GM18520 (cell line): Measurements from ENCODE around the gene ATOSB.

Experiments
- ATAC-seq: cut with Tn5 transposase; IDR thresholded peaks from one replicate; pipeline ENCODE4 v1.9.1; 2021; ENCODE audit not compliant: unreplicated experiment

The ATOSB gene

DNA sequence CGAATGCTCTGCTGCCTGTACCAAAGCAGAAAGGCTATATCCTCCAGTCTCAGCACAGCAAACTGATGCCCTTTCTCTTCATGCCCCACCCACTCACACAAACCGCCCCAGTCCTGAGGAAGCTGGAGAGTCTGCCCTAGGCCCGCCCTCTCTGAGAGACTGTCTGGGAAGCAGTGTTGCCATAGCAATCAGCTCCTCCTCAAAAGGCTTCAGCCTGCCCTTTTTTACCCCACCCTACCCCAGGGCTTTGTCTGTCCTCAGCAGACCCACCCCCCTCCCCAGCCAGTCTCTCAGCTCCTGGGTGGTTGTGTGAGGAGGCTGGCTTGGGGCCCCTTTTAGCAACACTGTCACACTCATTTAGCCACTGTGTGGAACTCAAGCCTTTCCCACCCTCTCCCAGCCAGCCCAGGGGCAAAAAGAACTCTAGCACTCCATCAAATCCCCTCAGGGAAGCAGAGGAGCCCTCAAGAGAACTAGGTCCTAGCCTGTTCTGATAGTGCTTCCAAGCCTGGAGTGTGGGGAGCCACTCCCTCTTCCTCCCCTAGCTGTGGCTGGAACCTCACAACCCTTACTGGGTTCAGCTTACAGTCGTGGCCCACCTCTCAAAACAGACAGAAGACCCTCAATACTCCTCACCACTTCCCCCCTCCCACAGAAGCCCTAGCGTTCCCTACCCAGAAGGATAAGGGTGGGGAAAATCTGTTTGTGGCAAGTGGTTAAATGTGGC, 1.4 kb downstream of the ATOSB start:
- no peak for ATAC-seq

DNA sequence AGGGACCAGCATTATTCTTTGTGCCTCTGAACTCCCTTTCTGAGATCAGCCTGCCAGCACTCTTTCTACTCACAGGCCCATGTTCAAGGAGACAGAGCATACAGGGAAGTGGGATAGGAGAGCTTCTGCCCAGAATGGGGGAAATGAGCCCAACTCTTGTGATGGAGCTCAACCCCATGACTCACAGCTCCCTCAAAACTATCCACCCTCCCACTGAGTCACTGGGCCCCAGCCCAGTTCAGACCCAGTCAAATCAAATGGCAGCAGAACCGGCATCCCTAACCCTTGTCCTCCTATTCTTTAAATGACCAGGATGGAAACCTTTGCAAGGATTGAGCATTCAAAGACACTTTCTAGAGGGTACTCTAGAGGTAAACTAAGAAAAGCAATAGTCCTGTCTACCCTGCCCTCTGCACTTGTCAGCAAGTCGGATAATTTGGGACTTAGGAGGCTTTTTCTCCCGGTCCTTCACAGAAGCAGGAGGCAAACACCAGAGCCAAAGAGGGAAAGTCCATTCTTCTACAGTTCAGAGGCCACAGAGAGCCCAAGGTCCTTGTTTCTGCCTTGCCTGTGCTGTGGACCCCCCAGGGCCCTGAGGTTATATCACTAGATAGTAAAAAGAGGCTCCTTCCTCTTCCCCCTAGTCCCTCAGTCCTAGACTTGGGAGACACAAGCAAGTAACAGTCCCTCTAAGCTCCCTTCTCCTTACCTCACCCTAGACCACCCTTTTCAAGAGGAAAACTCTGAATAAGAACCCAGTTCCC, 3.2 kb downstream of the ATOSB start:
- ATAC-seq = no peak

DNA sequence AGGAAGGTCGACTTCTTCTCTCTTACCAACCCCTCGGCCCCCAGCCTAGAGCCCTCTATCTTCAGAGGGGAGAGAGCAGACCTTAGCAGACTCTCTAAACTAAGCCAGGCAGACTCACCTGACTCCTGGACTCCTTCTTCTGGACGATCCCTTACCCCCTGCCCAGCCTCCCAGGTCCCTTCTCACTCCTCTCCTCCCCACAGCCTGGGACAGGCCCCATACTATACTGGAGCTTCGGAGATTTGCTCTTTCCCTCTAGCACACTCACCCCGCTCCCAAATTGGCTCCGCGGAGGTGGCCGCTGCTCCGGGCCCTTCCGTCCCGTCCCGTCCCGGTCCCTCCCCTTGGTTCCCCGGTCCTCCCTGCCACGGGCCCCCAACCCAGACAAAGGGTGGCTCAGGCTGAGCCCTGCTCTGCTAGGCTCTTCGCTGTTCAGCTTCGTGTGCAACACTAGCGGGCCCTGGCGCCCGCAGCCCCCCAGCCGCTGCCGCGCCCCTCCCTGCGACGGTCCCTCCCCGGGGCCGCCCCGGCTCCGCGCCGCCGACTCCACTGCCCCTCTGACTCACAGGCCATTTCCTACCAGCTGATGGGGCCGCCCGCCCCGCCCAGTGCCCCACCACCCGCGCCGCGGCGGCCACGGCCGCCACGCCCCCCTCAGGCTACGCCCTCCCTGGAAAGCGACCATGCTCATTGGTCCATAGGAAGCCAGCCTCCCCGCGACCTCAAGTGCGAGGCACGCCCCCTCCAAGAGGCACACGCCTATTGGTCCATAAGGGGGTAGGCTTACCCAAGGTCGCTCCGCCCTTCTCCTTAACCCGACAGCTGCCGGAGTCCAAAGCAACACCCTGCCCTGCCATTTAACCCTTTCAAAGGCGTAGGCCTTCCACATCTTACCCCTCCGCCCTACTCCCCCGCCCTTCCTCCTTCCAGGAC, 4.4 kb downstream of the ATOSB start:
- peak; percentile 72 for ATAC-seq

DNA sequence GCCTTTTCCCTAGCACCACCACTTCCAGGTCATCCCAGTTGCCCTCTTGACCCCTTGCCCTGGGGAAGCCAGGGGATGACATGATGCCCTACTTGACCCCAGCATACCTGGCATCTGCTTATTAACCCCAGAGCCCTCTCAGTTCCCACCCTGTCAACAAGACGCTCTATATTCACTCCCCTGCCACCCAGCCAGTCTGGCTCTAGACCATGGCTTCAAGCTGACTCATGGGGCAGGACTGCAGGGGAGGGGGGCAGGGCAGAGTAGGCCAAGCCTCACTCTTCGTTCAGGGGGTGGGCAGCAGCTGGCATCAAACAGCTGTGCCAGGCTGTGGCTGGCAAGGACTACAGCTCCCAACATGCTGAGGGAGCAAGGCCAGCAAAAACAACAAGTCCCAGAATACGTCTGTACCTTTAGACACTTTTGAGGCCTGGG, 5.3 kb downstream of the ATOSB start:
- no peak for ATAC-seq

DNA sequence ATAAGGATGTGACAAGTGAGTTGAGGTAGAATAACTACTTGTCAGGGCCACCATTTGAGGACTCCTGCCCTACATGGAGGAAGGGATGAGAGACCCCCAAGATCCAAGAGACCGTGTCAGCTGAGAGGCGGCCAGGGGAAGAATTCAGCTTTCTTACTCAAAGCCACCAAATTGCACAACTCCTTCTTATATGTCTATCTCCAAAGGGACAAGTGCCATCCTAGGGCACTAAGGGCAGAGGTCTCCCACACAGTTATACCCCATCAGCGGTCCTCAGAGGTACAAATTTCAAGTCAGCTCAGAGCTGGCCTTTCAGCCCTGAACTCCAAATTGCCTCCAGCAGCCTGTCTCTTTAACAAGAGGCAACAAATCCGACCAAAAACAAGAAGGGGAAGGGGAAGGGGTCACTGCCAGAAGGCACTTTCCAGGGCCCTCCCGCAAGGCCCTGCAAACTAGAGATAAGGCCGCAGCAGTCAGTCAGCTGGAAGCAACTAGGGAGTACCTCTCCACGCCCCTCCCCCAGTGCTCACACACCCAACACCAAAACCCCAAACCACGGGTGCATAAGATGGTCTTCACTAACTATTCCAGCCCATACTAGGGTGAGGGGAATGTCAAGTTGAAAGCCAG, 6.6 kb downstream of the ATOSB start:
- no peak for ATAC-seq

DNA sequence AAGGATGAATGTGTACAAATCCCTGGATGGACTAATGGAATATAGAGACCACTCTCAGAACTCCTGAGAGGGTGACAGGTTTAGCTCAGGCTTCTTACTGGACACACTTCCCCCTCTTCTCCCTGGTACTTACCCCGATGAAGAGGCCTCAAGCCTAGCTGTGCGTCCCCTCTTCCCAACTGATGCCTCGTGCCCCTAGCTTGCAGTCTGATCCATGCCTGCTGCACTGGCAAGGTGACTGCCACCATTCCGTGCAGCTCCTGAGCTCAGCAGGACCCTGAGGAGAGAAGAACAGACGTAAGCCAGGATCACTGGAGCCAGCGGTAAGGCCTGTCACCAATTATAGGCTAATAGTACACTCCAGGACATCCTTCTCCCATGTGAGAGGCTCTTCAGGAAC, 7.2 kb downstream of the ATOSB start:
- ATAC-seq = no peak

DNA sequence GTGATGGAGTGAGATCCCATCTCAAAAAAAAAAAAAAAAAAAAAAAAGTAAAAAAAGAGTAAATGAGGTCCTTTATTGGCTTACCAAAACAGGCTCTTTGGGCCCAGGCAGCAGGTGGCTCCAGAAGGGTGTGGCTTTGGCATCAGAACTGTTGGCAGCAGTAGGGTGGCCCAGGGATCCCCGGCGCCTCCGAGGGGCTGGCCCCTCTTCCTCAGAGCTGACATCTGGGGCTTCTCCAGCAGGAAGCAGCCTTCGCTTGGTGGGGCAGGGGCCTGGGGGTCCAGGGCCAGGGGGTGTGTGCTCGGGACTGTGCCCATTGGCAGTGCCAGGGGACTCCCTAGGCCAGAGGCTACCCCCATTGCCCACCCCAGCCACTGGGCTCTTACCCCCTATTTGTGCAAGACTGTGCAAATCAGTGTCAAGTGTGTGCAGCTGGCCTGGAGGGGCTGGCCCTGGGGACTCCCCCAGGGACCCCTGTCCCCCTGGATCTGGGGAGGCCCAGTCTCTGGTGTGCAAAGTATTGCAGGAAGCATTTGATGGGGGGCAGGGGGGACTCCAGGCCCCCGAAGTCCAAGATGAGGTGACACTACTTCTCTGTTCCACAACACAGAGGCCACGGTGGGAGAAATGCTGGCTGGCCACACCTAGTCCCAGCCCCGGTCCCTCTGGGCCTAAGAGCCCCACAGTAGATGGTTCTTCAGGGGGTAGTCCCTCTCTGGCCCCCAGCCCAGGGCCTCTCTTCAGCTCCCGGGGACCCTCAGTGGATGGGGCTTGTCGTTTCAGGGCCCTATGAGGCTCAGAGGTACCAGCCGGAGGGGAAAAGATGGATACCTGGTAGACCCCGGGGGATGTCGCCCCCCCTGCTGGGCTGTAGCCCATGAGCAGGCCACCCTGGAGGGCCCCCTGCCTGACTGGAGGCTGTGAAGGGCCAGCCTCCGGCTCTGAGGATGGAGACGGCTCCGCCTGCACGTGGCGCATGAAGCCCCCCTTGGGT, 8.1 kb downstream of the ATOSB start:
- ATAC-seq = no peak

DNA sequence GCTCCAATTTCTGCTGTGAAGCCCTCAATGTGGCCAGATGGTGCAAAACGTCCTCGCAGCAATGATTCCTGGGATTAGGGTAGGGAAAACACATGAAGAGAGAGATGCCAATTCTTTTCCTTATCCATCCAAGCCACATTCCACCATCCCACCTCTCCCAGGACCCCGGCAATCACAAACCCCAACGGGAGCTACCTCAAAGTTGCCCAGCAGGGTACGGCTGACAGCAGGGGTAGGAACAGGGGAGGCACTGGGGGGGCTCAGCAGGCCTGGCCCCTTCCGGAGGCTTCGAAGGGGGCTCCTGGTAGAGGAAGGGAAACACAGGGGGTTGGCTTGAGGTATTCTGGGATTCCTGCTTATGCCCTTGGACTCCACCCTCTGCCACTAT, 9.3 kb downstream of the ATOSB start:
- no peak for ATAC-seq

DNA sequence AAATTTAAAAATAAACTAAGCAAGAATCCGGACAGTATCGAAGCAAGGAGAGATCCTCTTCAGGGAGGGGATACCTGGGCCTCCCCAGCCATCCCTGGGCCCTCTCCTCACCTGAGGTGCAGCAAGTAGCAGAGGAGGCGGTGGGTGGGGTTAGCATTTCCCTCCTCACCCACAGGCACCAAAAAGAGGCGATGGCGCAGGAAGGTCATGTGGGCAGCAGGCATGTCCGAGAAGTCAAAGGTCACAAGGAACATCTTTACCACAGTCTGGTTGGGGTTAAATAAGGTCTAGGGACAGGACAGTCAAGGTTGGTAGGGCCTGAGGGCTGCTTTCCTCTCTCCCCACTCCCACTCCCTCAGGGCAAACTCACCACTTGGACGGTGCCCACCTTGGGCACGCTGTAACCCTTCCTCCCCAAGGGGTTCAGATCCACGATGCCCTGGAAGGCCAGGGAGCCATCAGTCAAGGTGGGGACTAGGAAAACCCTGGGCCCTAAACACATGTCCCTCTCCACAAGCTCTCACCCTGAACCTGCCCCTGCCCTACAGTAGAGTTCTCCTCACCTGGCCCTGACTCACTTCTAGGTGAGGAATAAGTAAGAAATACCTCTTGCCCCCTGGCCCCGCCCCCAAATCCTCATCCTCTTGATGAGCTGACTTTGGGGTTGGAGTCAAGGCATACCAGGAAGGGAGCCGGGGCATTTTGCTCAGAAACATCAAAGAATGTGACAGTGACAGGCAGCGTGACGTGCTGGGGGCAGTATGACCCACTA, 9.9 kb downstream of the ATOSB start:
- no peak for ATAC-seq

DNA sequence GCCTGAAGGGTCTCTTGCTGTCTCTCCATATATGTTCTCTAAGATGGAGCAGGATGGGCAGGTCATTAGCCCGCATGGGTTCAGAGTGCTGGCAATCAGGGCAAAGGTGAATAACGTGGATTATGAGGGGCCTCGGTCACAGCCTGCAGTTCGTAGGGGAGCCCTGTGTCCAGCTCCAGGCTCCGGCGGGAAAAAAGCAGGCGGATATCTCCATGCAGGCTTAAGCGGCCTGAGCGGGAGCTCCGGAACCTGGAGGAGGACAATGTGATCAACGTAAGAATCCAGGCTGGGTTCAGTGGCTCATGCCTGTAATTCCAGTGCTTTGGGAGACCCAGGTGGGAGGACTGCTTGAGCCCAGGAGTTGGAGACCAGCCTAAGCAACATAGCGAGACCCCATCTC, 10.5 kb downstream of the ATOSB start:
- ATAC-seq = no peak

DNA sequence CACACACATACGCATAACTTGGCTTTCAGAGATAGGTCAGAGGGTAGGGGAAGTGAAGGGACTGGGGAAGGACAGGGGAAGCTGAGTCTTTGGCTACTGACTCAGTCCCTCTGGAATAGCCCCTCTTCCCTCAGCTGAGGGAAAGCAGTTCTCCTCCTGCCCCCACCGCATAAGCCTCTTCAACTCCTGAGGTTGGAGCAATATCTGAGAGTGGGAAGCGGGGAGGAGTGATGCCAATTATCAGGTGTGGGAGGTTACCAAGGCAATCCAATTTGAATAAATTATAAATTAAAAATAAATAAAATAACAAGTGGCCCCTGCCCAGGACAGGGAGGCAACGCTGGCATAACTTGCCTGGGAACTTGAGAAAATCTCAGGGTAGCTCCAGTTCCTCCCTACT, 11.1 kb downstream of the ATOSB start:
- ATAC-seq = no peak

DNA sequence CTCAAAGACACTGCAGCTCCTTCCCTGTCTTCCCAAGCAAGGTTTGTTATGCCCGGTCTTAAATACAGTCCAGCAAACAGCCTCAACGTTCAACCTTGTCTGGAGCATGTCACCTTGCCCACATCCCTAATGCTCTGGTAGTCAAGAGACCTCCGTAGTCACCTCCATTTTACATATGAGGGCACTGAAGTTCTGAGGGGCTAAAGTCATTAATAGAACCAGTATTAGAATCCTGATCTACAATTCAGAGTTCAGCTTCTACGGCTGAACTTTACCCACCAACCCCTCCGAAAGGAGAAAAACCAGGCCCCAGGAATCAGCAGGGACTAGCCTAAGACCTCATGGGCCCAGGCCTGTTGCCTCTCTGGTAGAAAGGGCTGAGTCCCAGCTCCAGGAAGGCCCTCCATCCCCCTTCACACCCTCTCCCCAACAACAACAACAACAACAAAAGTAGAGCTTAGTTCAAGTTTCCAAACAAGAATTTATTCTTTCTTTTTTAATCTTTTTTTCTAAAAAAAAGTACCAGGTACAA, 11.9 kb downstream of the ATOSB start:
- no peak for ATAC-seq

DNA sequence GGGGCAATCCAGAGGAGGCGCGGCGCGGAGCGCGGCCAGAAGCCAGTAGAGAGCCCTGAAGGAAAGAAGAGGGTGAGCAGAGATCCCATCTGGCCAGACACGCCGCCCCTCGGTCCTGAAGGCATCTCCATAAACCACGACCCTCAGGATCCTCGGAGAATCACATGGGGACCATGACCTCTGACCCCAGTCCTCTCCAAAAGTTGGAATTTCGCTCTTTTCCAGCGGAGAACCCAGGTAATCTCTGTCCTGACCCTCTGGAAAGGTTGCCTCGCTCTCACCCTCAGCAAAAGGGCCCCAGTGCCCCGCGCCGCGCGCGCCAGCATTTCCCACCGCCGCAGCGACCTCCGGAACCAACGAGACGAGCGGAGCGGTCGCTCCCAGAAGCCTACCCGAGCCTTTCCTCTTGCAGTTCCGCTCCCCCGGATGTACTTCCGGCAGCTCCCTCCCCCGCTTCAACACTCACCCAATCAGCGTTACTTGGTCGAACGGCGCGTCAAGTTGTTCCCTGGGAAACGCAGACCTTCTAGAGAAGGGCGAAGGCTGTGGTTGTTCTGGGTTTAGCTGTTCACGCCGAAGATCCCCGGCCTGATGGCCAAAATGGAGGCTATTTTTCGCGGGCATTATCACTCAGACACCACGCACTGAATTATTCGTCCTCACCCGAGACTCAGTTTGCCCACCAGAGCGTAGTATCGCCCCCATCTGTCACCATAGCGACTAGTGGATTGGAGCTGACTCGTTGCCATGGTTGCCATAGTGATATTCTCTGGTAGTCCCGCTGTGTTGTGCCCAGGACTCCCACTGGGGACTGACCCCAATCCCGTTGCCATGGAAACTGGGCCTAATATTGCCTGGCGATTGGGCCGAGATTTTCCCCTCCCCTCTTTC, 12.6 kb downstream of the ATOSB start, which contains the start of gene STOML2:
STOML2 (minus strand) TSS at position 363 of the 891 bp plus-strand sequence; CDS start at position 326, 37 bp downstream.
- peak; percentile 85 for ATAC-seq

DNA sequence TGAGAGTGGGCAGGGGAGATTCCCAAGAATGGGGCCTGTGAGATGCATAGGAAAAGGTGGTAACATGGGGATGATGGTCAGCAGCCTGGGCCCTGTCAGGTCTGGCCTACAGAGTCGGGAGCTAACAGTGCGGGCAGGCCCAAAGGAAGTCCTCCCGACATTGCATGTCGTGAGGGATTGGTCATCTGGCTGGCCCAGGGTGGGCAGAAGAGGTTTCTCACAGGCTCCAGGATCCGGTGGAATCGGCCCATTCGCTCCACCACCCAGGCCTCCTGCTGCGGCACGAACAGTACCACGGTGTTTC, 13.2 kb downstream of the ATOSB start:
- no peak for ATAC-seq

DNA sequence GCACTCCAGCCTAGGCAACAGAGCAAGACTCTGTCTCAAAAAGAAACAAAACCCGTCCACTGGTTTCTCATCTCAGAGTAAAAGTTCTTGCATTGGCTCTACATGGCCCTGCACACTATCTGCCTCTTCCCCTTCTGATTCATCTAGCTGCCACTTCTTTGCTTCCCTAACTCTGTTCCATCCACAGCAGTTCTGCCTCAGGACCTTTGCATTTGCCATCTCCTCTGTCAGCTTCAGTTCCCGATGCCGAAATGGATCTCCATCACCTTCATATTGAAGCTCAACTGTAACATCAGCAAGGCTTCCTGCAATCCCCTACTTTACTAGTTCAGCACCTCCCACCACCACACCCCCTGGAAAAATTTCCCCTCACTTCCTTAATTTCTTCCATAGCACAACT, 18.1 kb downstream of the ATOSB start:
- ATAC-seq = no peak

DNA sequence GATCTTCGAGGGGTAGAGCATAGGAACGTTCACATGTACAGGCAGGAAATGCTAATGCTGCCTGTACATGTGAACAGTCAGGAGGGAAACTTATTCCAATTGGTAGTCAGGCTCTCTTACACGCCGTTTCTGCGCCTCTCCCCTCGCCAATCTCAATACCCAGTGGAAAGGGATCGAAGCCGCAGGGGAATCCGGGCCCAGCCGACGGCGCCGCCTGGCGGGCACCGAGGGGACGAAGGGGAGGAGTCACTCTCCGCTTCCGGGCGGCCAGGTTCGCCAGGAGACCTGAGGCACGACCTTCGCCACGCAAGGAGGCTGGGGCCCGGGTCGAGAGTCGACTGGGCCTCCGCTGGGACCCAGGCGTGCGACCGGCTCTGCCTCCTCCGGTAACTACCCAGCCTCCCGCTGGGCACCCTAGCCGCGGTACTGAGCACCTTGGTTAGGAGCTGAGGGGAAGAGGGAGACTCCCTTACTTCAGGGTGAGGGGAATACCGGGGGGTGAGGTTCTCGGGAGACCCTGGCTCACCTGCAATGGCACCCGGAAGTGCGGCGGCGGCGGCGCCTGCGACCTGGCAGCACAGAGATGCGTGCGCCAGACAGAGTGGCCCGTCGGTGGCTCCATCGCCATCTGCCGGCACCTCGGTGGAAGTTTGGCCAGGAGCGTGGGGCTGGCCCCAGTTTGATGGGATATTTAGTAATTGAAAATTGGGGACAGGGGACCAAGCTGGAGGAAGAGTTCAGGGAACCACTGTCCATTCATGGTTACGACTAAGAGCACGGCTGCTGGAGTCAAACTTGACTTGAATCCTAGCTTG, 19.4 kb downstream of the ATOSB start, which contains the start of gene PIGO:
PIGO (minus strand) TSS at position 557 of the 815 bp plus-strand sequence. CDS start 1,026 bp downstream, outside the sequence.
- peak; percentile 64 for ATAC-seq

DNA sequence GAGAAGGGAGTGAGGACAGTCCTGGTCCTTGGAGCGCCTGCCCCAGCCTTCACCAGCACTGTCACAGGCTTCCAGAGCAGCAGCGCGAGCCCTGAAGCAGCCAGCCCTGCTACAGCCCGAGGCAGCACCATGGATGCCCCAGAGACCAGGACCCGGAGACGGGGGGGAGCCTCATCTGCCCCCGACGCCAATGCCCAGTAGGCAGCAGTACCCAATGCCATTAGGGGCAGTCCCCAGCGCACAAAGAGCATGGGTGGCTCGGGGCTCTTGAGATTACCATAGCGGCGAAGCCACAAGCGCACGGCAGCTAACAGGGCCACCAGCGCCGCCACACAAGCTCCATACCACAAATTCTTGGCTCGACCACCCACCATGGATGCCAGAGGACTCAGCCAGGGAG, 24.1 kb downstream of the ATOSB start:
- ATAC-seq = no peak
